ENCODE data around the gene FRA10AC1. TPM values are rescaled to one million over a fixed set of nuclear protein-coding genes. Genes with fewer than 3 reads are reported as not detected.
A peak's percentile ranks its signal among the peaks of the same experiment; 100 is the strongest.

FRA10AC1 gene
- total and polyA plus RNA-seq, 10 donors = 9.9 to 99.5 (median 18.8) TPM

- peaks cover 0 to 90% (median 72%) of the 10 kb centered on the region in 6 donors for H3K36me3 ChIP-seq
- H3K4me3 ChIP-seq = no peak overlapping the region
- no peaks in the 10 kb centered on the region for H3K9me3 ChIP-seq
- no peak for DNase-seq
- intact Hi-C loops (cut with DNase I; ENCODE audit: low total_unique reads) = no loop called here
- no peak overlapping the region for H3K27ac ChIP-seq
- 85 to 95% (median 91%) methylated on average over 2 of the region's 2 CpGs for WGBS, 5 donors
- H3K27me3 ChIP-seq (replicated peaks in 1 of 7) = no peaks in the 10 kb centered on the region
- TF ChIP-seq CTCF (IDR thresholded peaks at IDR 0.05 in 8 of 11, conservative IDR thresholded peaks at IDR 0.05 in 3 of 11) = no peak
- TF ChIP-seq POLR2A (IDR thresholded peaks at IDR 0.05) = no peak
- TF ChIP-seq POLR2AphosphoS5 (IDR thresholded peaks at IDR 0.05) = no peak
- peaks cover 0 to 34% (median 10%) of the 10 kb centered on the region in 6 donors for H3K4me1 ChIP-seq
Measured at GRCh38 chr10:93695740-93696139, 6.7 kb downstream of the FRA10AC1 start.

- TF ChIP-seq POLR2A (IDR thresholded peaks at IDR 0.05) (no peak), POLR2AphosphoS5 (IDR thresholded peaks at IDR 0.05) (no peak), CTCF (IDR thresholded peaks at IDR 0.05 in 8 of 11, conservative IDR thresholded peaks at IDR 0.05 in 3 of 11) (no peak)
- no peaks in the 10 kb centered on the region for H3K27me3 ChIP-seq (replicated peaks in 1 of 7)
- DNase-seq = no peak
- peaks cover 0 to 73% (median 40%) of the 10 kb centered on the region in 6 donors for H3K36me3 ChIP-seq
- H3K4me1 ChIP-seq = no peaks in the 10 kb centered on the region
- H3K4me3 ChIP-seq = no peak overlapping the region
- intact Hi-C loops (cut with DNase I; ENCODE audit: low total_unique reads) = no loop called here
- no peak overlapping the region for H3K27ac ChIP-seq
- no peaks in the 10 kb centered on the region for H3K9me3 ChIP-seq
Measured at GRCh38 chr10:93687737-93688136, 14.7 kb downstream of the FRA10AC1 start.

GRCh38 chr10:93680412-93681047, 21.9 kb downstream of the FRA10AC1 start:
- no peak for DNase-seq
- Histone ChIP-seq H3K27ac (no peak overlapping the region), H3K36me3 (peaks cover 0 to 99% (median 62%) of the 10 kb centered on the region in 6 donors), H3K27me3 (replicated peaks in 1 of 7) (no peaks in the 10 kb centered on the region), H3K4me3 (no peak overlapping the region), H3K4me1 (no peaks in the 10 kb centered on the region), H3K9me3 (no peaks in the 10 kb centered on the region)
- intact Hi-C loops (cut with DNase I; ENCODE audit: low total_unique reads) = no loop called here
- WGBS, 5 donors = 71 to 84% (median 79%) methylated on average over 4 of the region's 4 CpGs
- TF ChIP-seq CTCF (IDR thresholded peaks at IDR 0.05 in 8 of 11, conservative IDR thresholded peaks at IDR 0.05 in 3 of 11) = peak in 7 of 11 experiments; percentile 8 to 38 (median 32)
- TF ChIP-seq POLR2A (IDR thresholded peaks at IDR 0.05) = no peak
- no peak for TF ChIP-seq POLR2AphosphoS5 (IDR thresholded peaks at IDR 0.05)

- H3K36me3 ChIP-seq = peaks cover 0 to 99% (median 65%) of the 10 kb centered on the region in 6 donors
Measured at GRCh38 chr10:93678805-93679587, 23.4 kb downstream of the FRA10AC1 start.

More at GRCh38 chr10:93678805-93679587, 23.4 kb downstream of the FRA10AC1 start:
- no peaks in the 10 kb centered on the region for H3K4me1 ChIP-seq
- no peaks in the 10 kb centered on the region for H3K9me3 ChIP-seq
- no peaks in the 10 kb centered on the region for H3K27me3 ChIP-seq (replicated peaks in 1 of 7)
- TF ChIP-seq POLR2A (IDR thresholded peaks at IDR 0.05) = no peak
- TF ChIP-seq CTCF (IDR thresholded peaks at IDR 0.05 in 8 of 11, conservative IDR thresholded peaks at IDR 0.05 in 3 of 11) = no peak
- no peak for TF ChIP-seq POLR2AphosphoS5 (IDR thresholded peaks at IDR 0.05)
- intact Hi-C loops (cut with DNase I; ENCODE audit: low total_unique reads) = loop anchor here (10.0 kb wide), 1 partner anchor 124 kb away; no protein-coding TSS in a partner anchor
- no peak for DNase-seq
- 85 to 97% (median 92%) methylated on average over 3 of the region's 3 CpGs for whole genome bisulfite sequencing, 5 donors
- no peak overlapping the region for H3K27ac ChIP-seq
- H3K4me3 ChIP-seq = no peak overlapping the region
